CD4-positive, alpha-beta T cell treated with Interleukin-15 for 1 hour (primary cell): Measurements from ENCODE around the gene CHORDC1.
"Not testable (repeated sequence)": the region's sequence is repeated elsewhere in the genome, so short reads cannot be mapped to it uniquely, and the experiment has no call there.

ENCODE experiments used
- DNase-seq: peaks from one replicate; pipeline ENCODE4 v3.0.0-alpha.2; 2020

CHORDC1 gene

DNA sequence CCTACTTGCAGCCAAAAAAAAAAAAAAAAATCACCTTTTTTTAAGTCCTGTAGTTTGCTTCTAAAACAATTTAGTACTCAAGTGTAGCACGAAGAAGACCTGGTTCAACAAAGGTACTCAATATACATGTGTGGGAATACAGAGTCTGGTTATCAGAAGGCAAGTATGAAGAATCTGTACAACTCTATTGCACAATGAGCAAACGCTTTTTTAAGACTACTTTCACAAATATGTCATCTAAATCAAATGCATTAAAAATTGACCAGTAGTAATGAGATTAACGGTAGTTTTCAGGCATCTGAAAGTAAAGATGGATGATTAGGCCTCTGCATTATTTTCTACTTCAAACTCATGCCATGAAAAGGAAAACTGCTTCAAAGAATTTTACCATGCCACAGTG, 9.5 kb downstream of the CHORDC1 start:
- DNase-seq, result no peak

GRCh38 chr11:90208857-90209256, 14.0 kb downstream of the CHORDC1 start:
- no peak for DNase-seq

- not testable (repeated sequence) for DNase-seq
These were observed 14.9 kb downstream of the CHORDC1 start for GRCh38 chr11:90207992-90208391.

- DNase-seq, result no peak
These were observed 17.8 kb downstream of the CHORDC1 start for GRCh38 chr11:90204832-90205646.

GRCh38 chr11:90204407-90204806, 18.4 kb downstream of the CHORDC1 start:
- DNase-seq, result no peak

DNA sequence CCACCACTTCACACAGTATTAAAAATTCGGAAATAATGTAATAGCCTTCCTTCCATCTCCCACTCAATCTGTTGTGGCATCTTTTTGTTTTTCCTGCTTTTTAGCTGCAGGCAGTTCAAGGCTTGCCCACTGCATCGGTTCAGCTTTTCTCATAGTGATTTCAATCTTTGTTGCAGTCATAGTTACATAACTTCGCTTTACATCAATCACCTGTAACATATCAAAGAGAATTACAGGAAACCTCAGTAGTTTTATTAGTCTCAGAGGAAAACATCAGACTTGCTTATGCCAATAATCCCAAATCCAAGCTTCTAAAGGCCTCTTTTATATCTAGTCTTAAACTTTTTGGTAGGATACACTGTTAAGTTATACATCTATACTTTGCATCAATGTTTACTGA, 20.5 kb downstream of the CHORDC1 start:
- DNase-seq, result no peak

- no peak for DNase-seq
These were observed 25.5 kb downstream of the CHORDC1 start for GRCh38 chr11:90197377-90197776.

GRCh38 chr11:90192869-90193582, 29.8 kb downstream of the CHORDC1 start:
- DNase-seq, result no peak

GRCh38 chr11:90189011-90189410, 33.8 kb downstream of the CHORDC1 start:
- no peak for DNase-seq

DNA sequence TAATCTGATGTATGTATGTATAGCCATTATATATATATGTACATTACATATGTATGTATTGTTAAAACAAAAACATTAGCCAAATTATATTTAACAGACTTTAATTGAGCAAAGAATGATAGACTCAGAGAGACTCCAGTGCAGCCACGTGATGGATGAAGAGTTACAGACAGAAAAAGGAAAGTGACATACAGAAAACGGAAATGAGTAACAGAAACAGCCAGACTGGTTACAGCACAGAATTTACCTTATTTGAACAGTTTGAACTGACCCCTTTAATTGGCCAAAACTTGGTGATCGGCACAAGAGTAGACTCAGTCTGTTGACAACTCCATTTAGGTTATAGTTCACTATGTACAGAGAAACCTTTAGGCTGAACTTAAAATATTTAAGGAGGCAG, 35.0 kb downstream of the CHORDC1 start:
- DNase-seq, result no peak

DNA sequence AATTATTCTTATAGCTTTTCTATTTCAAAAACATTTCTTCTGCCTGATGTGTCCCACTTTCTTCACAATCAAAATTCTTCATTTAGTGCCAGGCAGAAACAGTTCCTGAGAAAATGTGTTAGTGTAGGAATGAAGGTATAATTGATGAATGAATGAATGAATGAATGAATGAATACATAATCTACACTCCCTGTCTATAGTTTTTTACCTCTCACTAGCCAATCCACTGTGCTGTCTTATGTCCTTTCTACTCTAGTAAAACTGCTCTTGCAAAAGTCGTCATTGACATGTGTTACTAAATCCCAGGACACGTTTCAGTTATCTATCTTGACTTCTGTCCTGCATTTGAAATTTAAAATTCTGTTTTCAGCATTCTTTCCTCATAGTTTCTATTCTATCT, 42.9 kb downstream of the CHORDC1 start:
- no peak for DNase-seq

- no peak for DNase-seq
These were observed 44.1 kb downstream of the CHORDC1 start for GRCh38 chr11:90178751-90179150.

GRCh38 chr11:90176069-90176468, 46.8 kb downstream of the CHORDC1 start:
- DNase-seq, result no peak

DNA sequence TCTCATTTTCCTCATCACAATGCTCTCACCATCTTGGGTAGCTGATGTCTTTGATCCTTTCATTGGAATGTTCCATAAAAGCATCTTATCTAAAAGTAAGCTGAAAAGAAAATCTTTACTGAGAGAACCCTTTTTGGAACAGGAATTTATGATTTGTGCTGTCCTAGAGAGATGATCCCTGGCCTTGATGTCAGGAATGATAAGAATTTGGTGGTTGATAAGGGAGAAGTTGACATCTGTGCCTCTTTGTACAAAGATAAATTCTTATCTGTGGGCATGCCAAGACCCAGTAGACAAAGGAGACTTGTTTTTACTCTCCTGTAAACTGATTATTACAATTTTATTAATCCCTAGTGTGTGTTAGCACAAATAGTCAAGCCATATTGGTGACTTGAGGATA, 51.5 kb downstream of the CHORDC1 start:
- DNase-seq, result no peak

- DNase-seq, result no peak
These were observed 54.3 kb downstream of the CHORDC1 start for GRCh38 chr11:90168571-90168970.

- not testable (repeated sequence) for DNase-seq
These were observed 55.1 kb downstream of the CHORDC1 start for GRCh38 chr11:90167704-90168103.

DNA sequence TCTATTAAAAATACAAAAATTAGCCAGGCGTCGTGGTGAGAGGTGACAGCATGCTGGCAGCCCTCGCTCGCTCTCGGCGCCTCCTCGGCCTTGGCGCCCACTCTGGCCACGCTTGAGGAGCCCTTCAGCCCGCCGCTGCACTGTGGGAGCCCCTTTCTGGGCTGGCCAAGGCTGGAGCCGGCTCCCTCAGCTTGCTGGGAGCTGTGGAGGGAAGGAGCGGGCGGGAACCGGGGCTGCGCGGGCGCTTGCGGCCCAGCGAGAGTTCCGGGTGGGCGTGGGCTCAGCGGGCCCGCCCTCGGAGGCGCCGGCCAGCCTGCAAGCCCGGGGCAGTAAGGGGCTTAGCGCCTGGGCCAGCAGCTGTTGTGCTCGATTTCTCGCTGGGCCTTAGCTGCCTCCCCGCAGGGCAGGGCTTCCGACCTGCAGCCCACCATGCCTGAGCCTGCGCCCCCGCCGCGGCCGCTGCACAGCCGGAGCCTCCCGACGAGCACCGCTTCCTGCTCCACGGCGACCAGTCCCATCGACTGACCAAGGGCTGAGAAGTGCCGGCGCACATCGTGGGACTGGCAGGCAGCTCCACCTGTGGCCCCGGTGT, 55.8 kb downstream of the CHORDC1 start:
- not testable (repeated sequence) for DNase-seq
